Neural progenitor cell (in vitro differentiated cells): ENCODE results near the gene NUDT16L1. TPM values are rescaled to one million over a fixed set of nuclear protein-coding genes. Genes with fewer than 3 reads are reported as not detected.

Experiments used
- DNase-seq: peaks from one replicate; pipeline ENCODE4 v3.0.0-alpha.2; 2016; ENCODE audit warnings: low spot score
- H2AFZ ChIP-seq: fragments of 200-600 bp; sonication (generic); replicated peaks from 2 replicates; pipeline ENCODE4 v1.6.1; 2016; ENCODE audit warnings: antibody characterized with exemption
- H3F3A ChIP-seq: fragments of 200-600 bp; sonication (generic); 2 replicates; pipeline ENCODE4 v1.6.1; 2016; ENCODE audit warnings: antibody characterized with exemption, low read depth
- H3K27ac ChIP-seq: fragments of 200-600 bp; sonication (generic); 2 replicates; pipeline ENCODE4 v1.5.1; 2016; ENCODE audit warnings: mild to moderate bottlenecking
- H3K27me3 ChIP-seq: fragments of 200-600 bp; sonication (generic); 2 replicates; pipeline ENCODE4 v1.6.1; 2016; ENCODE audit warnings: mild to moderate bottlenecking, moderate library complexity
- H3K36me3 ChIP-seq: fragments of 200-600 bp; sonication (generic); 2 replicates; pipeline ENCODE4 v1.5.1; 2016
- H3K4me1 ChIP-seq: fragments of 200-600 bp; sonication (generic); 2 replicates; pipeline ENCODE4 v1.6.1; 2016; ENCODE audit warnings: mixed run types
- H3K4me2 ChIP-seq: fragments of 200-600 bp; sonication (generic); 2 replicates; pipeline ENCODE4 v1.6.1; 2016
- H3K4me3 ChIP-seq: fragments of 200-600 bp; sonication (generic); 2 replicates; pipeline ENCODE4 v1.5.1; 2016
- H3K79me2 ChIP-seq: fragments of 200-600 bp; sonication (generic); 2 replicates; pipeline ENCODE4 v1.6.1; 2016; ENCODE audit warnings: low read depth
- H3K9ac ChIP-seq: fragments of 200-600 bp; sonication (generic); 2 replicates; pipeline ENCODE4 v1.6.1; 2016
- H3K9me3 ChIP-seq: fragments of 200-600 bp; sonication (generic); 2 replicates; pipeline ENCODE4 v1.5.1; 2016; ENCODE audit warnings: low read depth
- H4K20me1 ChIP-seq: fragments of 200-600 bp; sonication (generic); 2 replicates; pipeline ENCODE4 v1.6.1; 2016; ENCODE audit warnings: low read depth
- H3K27ac Mint-ChIP-seq: 3 replicates; pipeline ENCODE4 v1.8.0; 2021; ENCODE audit warnings: mixed read lengths
- H3K27me3 Mint-ChIP-seq: 2 replicates; pipeline ENCODE4 v1.8.0; 2022; ENCODE audit warnings: low read depth, mild to moderate bottlenecking, inconsistent platforms, moderate library complexity, mixed read lengths; ENCODE audit not compliant: insufficient read depth
- H3K36me3 Mint-ChIP-seq: 3 replicates; pipeline ENCODE4 v1.8.0; 2021; ENCODE audit warnings: mixed read lengths
- H3K4me1 Mint-ChIP-seq: 3 replicates; pipeline ENCODE4 v1.8.0; 2021; ENCODE audit warnings: mixed read lengths
- H3K4me3 Mint-ChIP-seq: 3 replicates; pipeline ENCODE4 v1.8.0; 2021; ENCODE audit warnings: mild to moderate bottlenecking, moderate library complexity, mixed read lengths
- H3K9me3 Mint-ChIP-seq: 3 replicates; pipeline ENCODE4 v1.8.0; 2020; ENCODE audit warnings: mixed read lengths
- EZH2 ChIP-seq: fragments of 200-600 bp; sonication (generic); IDR thresholded peaks from 2 replicates; pipeline ENCODE4 v1.6.1; 2017; ENCODE audit warnings: antibody characterized with exemption, mild to moderate bottlenecking, moderate library complexity
- EZH2phosphoT487 ChIP-seq: fragments of 200-600 bp; sonication (generic); IDR thresholded peaks from 2 replicates; pipeline ENCODE4 v1.6.1; 2017; ENCODE audit warnings: antibody characterized with exemption
- total RNA-seq: library from RNA; depleted of rRNA; stranded (reverse); fragments of >200 nt; gene quantifications from 2 replicates; pipeline ENCODE4 v1.2.3, GENCODE V29; 2015; ENCODE audit warnings: low replicate concordance
- TF ChIP-seq, protein P1 (sequence below): fragments of 200-600 bp; sonication (generic); IDR thresholded peaks from 2 replicates; pipeline ENCODE4 v1.5.1; 2017; ENCODE audit warnings: antibody characterized with exemption, mild to moderate bottlenecking

Gene NUDT16L1
- total RNA-seq, 1 donor from 2014 or later: 10.9 TPM

DNA sequence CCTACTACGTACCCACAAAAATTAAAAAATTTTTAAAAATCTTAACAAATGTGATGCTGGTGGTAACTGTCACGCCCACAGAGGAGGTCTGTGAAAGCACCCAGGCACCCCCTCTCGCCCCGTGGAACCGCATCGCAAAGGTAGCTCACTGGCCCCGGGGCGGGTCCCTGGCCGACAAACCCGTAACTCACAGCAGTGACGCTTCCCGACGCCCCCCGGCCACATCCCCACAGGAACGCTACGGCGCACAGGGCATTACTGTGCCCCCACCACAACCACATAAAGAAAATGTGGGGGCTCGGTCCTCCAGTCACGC, 40.3 kb downstream of the NUDT16L1 start:
- H3K4me2 ChIP-seq: peak overlapping the region; percentile 91
- H4K20me1 ChIP-seq: no peaks in the 10 kb centered on the region
- H3K27me3 ChIP-seq: no peaks in the 10 kb centered on the region
- H3K36me3 ChIP-seq: no peaks in the 10 kb centered on the region
- H3K27ac ChIP-seq: peak overlapping the region; percentile 47
- peaks cover 27% of the 10 kb centered on the region for H3F3A ChIP-seq
- Mint-ChIP-seq H3K4me3 (peak overlapping the region; percentile 95), H3K27ac (no peak overlapping the region), H3K27me3 (peaks cover 3% of the 10 kb centered on the region), H3K4me1 (peaks cover 14% of the 10 kb centered on the region), H3K36me3 (peaks cover 4% of the 10 kb centered on the region), H3K9me3 (no peaks in the 10 kb centered on the region)
- peaks cover 37% of the 10 kb centered on the region for H3K79me2 ChIP-seq
- TF ChIP-seq EZH2phosphoT487: no peak
- no peak for TF ChIP-seq EZH2
- TF ChIP-seq, protein P1, sequence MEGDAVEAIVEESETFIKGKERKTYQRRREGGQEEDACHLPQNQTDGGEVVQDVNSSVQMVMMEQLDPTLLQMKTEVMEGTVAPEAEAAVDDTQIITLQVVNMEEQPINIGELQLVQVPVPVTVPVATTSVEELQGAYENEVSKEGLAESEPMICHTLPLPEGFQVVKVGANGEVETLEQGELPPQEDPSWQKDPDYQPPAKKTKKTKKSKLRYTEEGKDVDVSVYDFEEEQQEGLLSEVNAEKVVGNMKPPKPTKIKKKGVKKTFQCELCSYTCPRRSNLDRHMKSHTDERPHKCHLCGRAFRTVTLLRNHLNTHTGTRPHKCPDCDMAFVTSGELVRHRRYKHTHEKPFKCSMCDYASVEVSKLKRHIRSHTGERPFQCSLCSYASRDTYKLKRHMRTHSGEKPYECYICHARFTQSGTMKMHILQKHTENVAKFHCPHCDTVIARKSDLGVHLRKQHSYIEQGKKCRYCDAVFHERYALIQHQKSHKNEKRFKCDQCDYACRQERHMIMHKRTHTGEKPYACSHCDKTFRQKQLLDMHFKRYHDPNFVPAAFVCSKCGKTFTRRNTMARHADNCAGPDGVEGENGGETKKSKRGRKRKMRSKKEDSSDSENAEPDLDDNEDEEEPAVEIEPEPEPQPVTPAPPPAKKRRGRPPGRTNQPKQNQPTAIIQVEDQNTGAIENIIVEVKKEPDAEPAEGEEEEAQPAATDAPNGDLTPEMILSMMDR: no peak
- H3K9ac ChIP-seq: peak overlapping the region; percentile 55
- H3K4me1 ChIP-seq: peaks cover 12% of the 10 kb centered on the region
- peak overlapping the region; percentile 67 for H2AFZ ChIP-seq
- DNase-seq: no peak
- H3K9me3 ChIP-seq: no peaks in the 10 kb centered on the region
- peak overlapping the region; percentile 75 for H3K4me3 ChIP-seq

GRCh38 chr16:4734063-4734729, 40.8 kb downstream of the NUDT16L1 start, which contains the start of the genes ANKS3 and DNAAF8:
TSS of gene ANKS3 (minus strand) at chr16:4734271. CDS start at chr16:4730149, 4,122 bp downstream.
TSS of gene DNAAF8 (plus strand) at chr16:4734537. CDS start at chr16:4736515, 1,978 bp downstream.
- no peaks in the 10 kb centered on the region for H3K36me3 ChIP-seq
- peak within 1 kb of the TSS; percentile 91 for H3K4me2 ChIP-seq
- H3F3A ChIP-seq: peaks cover 27% of the 10 kb centered on the region
- peak within 1 kb of the TSS; percentile 55 for H3K9ac ChIP-seq
- H3K79me2 ChIP-seq: peaks cover 37% of the 10 kb centered on the region
- H3K27me3 ChIP-seq: no peaks in the 10 kb centered on the region
- TF ChIP-seq EZH2phosphoT487 (no peak), EZH2 (peak; percentile 45)
- TF ChIP-seq, protein P1: no peak
- no peaks in the 10 kb centered on the region for H3K9me3 ChIP-seq
- peak within 1 kb of the TSS; percentile 55 for H3K27ac ChIP-seq
- peak within 1 kb of the TSS; percentile 63 for H3K27ac Mint-ChIP-seq
- no peaks in the 10 kb centered on the region for H3K9me3 Mint-ChIP-seq
- peak; percentile 98 for DNase-seq
- no peaks in the 10 kb centered on the region for H4K20me1 ChIP-seq
- peaks cover 4% of the 10 kb centered on the region for H3K36me3 Mint-ChIP-seq
- H2AFZ ChIP-seq: peak within 1 kb of the TSS; percentile 98
- peak within 1 kb of the TSS; percentile 75 for H3K4me3 ChIP-seq
- peaks cover 12% of the 10 kb centered on the region for H3K4me1 ChIP-seq
- H3K27me3 Mint-ChIP-seq: peaks cover 3% of the 10 kb centered on the region
- peak within 1 kb of the TSS; percentile 95 for H3K4me3 Mint-ChIP-seq
- H3K4me1 Mint-ChIP-seq: peaks cover 14% of the 10 kb centered on the region

DNA sequence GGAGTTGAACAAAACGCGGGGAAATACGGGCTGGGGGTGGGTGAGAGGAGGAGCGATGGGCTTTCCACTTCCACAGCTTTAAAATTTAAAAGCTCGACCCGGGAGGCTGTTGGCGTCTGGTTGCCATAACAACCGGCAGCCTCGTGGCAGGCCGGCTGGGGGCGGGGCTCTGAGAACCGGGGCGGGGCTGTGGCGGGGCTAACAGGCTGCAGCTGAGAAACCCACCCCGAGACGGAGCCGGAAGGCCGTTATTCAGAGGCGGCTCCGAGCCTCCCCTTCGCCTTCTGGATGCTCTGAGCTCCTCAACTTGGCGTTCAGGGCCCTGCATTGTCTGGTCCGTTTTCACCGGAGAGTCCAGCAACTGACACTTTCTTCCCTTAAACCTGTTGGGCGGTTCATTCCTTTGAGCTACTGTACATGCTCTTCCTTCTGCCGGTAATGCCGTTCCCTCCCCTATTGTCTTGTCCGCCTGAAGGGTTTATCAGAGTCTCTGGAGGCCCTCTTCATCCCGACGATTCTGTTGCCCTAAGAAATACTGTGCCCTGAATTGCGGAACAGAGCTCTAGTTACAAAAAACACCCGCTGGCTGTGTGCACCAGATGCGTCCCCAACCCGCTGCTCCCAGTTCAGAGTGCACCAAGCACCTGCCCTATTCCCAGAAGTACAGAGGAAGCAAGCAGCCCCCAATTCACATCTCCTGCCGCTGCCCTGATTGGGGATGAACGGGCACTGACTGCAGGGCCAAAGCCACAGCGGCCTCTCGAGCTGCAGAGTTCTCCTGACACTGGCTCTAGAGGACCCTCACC, 41.6 kb downstream of the NUDT16L1 start:
- TF ChIP-seq EZH2 (no peak), EZH2phosphoT487 (no peak)
- TF ChIP-seq, protein P1: no peak
- Mint-ChIP-seq H3K4me1 (peaks cover 14% of the 10 kb centered on the region), H3K4me3 (peak overlapping the region; percentile 95), H3K36me3 (peaks cover 4% of the 10 kb centered on the region), H3K27me3 (peaks cover 3% of the 10 kb centered on the region), H3K9me3 (no peaks in the 10 kb centered on the region), H3K27ac (peak overlapping the region; percentile 63)
- Histone ChIP-seq H3K27me3 (no peaks in the 10 kb centered on the region), H3K9me3 (no peaks in the 10 kb centered on the region), H3K9ac (no peak overlapping the region), H3K4me3 (peak overlapping the region; percentile 75), H3F3A (peaks cover 27% of the 10 kb centered on the region), H3K36me3 (no peaks in the 10 kb centered on the region), H3K27ac (peak overlapping the region; percentile 55), H3K4me1 (peaks cover 12% of the 10 kb centered on the region), H3K4me2 (peak overlapping the region; percentile 91), H4K20me1 (no peaks in the 10 kb centered on the region), H2AFZ (peak overlapping the region; percentile 98), H3K79me2 (peaks cover 37% of the 10 kb centered on the region)
- DNase-seq: peak; percentile 96
